Tibial nerve (tissue), 4 donors: ENCODE results near the gene NAGA. TPM values are rescaled to one million over a fixed set of nuclear protein-coding genes. Genes with fewer than 3 reads are reported as not detected.
"Not testable (repeated sequence)": the region's sequence is repeated elsewhere in the genome, so short reads cannot be mapped to it uniquely, and the experiment has no call there.

Experiments used
- DNase-seq, 2 donors: peaks; one replicate each; pipeline ENCODE4 v3.0.0-alpha.2; 2019; ENCODE audit warnings: low spot score in 2 of 2
- H3K27ac ChIP-seq, 4 donors: fragments of 200-600 bp; sonication (generic) in 3 of 4; one replicate each; pipeline ENCODE4 v1.5.1; 2017 to 2019; ENCODE audit warnings: mild to moderate bottlenecking in 1 of 4
- H3K27me3 ChIP-seq, 2 donors: fragments of 200-600 bp; sonication (generic) in 1 of 2; one replicate each; pipeline versions ENCODE4 v1.5.1 to v1.6.0; 2017 to 2019
- H3K36me3 ChIP-seq, 3 donors: fragments of 200-600 bp; sonication (generic); one replicate each; pipeline ENCODE4 v1.5.1; 2018 to 2019
- H3K4me1 ChIP-seq, 4 donors: fragments of 200-600 bp; sonication (generic) in 3 of 4; one replicate each; pipeline ENCODE4 v1.5.1; 2017 to 2019
- H3K4me3 ChIP-seq, 4 donors: fragments of 200-600 bp; sonication (generic) in 3 of 4; one replicate each; pipeline ENCODE4 v1.5.1; 2017 to 2019; ENCODE audit warnings: mild to moderate bottlenecking in 1 of 4, moderate library complexity in 1 of 4
- H3K9me3 ChIP-seq, 4 donors: fragments of 200-600 bp; sonication (generic) in 3 of 4; one replicate each; pipeline ENCODE4 v1.5.1; 2017 to 2019
- CTCF ChIP-seq, 5 experiments: fragments of 200-600 bp in 3 of 5; fragments of 450-650 bp in 2 of 5; sonication (generic) in 3 of 5; IDR thresholded peaks; one replicate each; pipeline ENCODE4 v1.5.1; 2016 to 2019; ENCODE audit warnings: antibody characterized with exemption in 5 of 5, mild to moderate bottlenecking in 3 of 5, moderate library complexity in 2 of 5
- EP300 ChIP-seq, 2 donors: sonication (generic); formaldehyde crosslinking; IDR thresholded peaks; one replicate each; pipeline ENCODE4 v1.6.1; 2017; ENCODE audit warnings: antibody characterized with exemption in 2 of 2, mild to moderate bottlenecking in 1 of 2
- POLR2A ChIP-seq, 2 donors: fragments of 450-650 bp; IDR thresholded peaks; one replicate each; pipeline ENCODE4 v1.6.1; 2017; ENCODE audit warnings: antibody characterized with exemption in 2 of 2, mild to moderate bottlenecking in 2 of 2, moderate library complexity in 2 of 2
- WGBS, 2 donors: methylation state at CpG; one replicate each; pipeline ENCODE4 v1.1.5; 2018; 5-methylcytosine and 5-hydroxymethylcytosine counted together
- total RNA-seq, 4 donors: library from RNA; depleted of rRNA; stranded (reverse); fragments of >200 nt; gene quantifications; one replicate each; pipeline ENCODE4 v1.1.0, GENCODE V29; 2016

The NAGA gene
- total RNA-seq, 4 donors from 2014 or later = 19.9 to 32.9 (median 30.0) TPM

DNA sequence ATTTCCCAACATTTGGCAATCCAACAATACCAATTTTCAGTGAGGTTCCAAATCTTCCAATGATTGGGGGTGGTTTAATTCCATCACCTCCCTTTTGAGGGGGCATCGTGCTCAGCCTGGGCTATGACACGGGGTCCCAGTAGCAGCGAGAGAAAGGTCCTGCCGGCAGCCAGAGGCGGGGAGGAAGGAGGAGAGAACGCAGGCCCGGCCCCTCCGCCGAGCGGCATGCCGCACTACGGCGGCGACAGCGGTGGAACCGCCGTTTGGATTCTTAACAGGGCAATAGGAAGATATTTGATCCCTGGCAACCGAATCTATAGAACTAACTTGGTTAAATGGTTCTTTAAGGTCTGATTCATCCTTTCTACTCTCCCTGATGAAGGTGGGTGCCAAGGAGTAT is 38.2 kb upstream of the NAGA start:
- Histone ChIP-seq H3K27ac (no peak overlapping the region), H3K36me3 (peaks cover 0 to 20% (median 0%) of the 10 kb centered on the region in 3 donors), H3K4me1 (no peaks in the 10 kb centered on the region), H3K4me3 (no peak overlapping the region), H3K27me3 (no peaks in the 10 kb centered on the region), H3K9me3 (peaks cover 0 to 14% (median 3%) of the 10 kb centered on the region in 4 donors)
- TF ChIP-seq CTCF (IDR thresholded peaks at IDR 0.05) (no peak), EP300 (IDR thresholded peaks at IDR 0.05) (no peak), POLR2A (IDR thresholded peaks at IDR 0.05) (no peak)
- DNase-seq = no peak
- 64 to 68% methylated on average over 18 of the region's 18 CpGs for WGBS, 2 donors

- H3K27me3 ChIP-seq, H3K4me3 ChIP-seq, DNase-seq, H3K27ac ChIP-seq, H3K4me1 ChIP-seq: not testable (repeated sequence)
- peaks cover 0 to 57% (median 0%) of the 10 kb centered on the region in 3 donors for H3K36me3 ChIP-seq
- 95 to 97% methylated on average over 6 of the region's 6 CpGs for WGBS, 2 donors
- peaks cover 0 to 54% (median 10%) of the 10 kb centered on the region in 4 donors for H3K9me3 ChIP-seq
These were observed 33.8 kb upstream of the NAGA start for GRCh38 chr22:42104332-42104860.

- no peak for DNase-seq
- WGBS, 2 donors = 94 to 96% methylated on average over 3 of the region's 3 CpGs
- H3K27me3 ChIP-seq = no peaks in the 10 kb centered on the region
- no peak overlapping the region for H3K27ac ChIP-seq
- TF ChIP-seq POLR2A (IDR thresholded peaks at IDR 0.05) (no peak), EP300 (IDR thresholded peaks at IDR 0.05) (no peak), CTCF (IDR thresholded peaks at IDR 0.05) (no peak)
- H3K9me3 ChIP-seq = peaks cover 0 to 81% (median 10%) of the 10 kb centered on the region in 4 donors
- H3K4me1 ChIP-seq = no peaks in the 10 kb centered on the region
- peaks cover 0 to 86% (median 0%) of the 10 kb centered on the region in 3 donors for H3K36me3 ChIP-seq
- no peak overlapping the region for H3K4me3 ChIP-seq
These were observed 30.6 kb upstream of the NAGA start for GRCh38 chr22:42101199-42101598.

- Histone ChIP-seq H3K4me3 (peak overlapping the region; percentile 69 to 96 (median 90)), H3K9me3 (no peaks in the 10 kb centered on the region), H3K36me3 (peaks cover 0 to 25% (median 4%) of the 10 kb centered on the region in 3 donors), H3K27me3 (no peaks in the 10 kb centered on the region), H3K27ac (peak overlapping the region; percentile 83 to 99 (median 93)), H3K4me1 (peaks cover 0 to 28% (median 10%) of the 10 kb centered on the region in 4 donors)
- TF ChIP-seq POLR2A (IDR thresholded peaks at IDR 0.05) (no peak), CTCF (IDR thresholded peaks at IDR 0.05) (no peak), EP300 (IDR thresholded peaks at IDR 0.05) (no peak)
- WGBS, 2 donors = 30 to 33% methylated on average over 7 of the region's 7 CpGs
- no peak for DNase-seq
These were observed 20.8 kb upstream of the NAGA start for GRCh38 chr22:42091455-42091782.

- TF ChIP-seq EP300 (IDR thresholded peaks at IDR 0.05) (peak; percentile 75 to 97), POLR2A (IDR thresholded peaks at IDR 0.05) (peak; percentile 68 to 93), CTCF (IDR thresholded peaks at IDR 0.05) (peak; percentile 95 to 99 (median 96))
- peak; percentile 97 to 98 for DNase-seq
- Histone ChIP-seq H3K27ac (peak within 1 kb of the TSS; percentile 83 to 99 (median 94)), H3K4me1 (peaks cover 0 to 33% (median 10%) of the 10 kb centered on the region in 4 donors), H3K9me3 (no peaks in the 10 kb centered on the region), H3K36me3 (peaks cover 0 to 25% (median 8%) of the 10 kb centered on the region in 3 donors), H3K27me3 (no peaks in the 10 kb centered on the region), H3K4me3 (peak within 1 kb of the TSS; percentile 80 to 96 (median 90))
- WGBS, 2 donors = 0% methylated on average over 45 to 53 of the region's 71 CpGs
These were observed 20.2 kb upstream of the NAGA start, which contains the start of gene NDUFA6 for GRCh38 chr22:42090596-42091454. Gene NDUFA6 (minus strand): TSS chr22:42090772. CDS start chr22:42090744, 28 bp downstream.
